Measurements from ENCODE around the gene DPF1.

DNA sequence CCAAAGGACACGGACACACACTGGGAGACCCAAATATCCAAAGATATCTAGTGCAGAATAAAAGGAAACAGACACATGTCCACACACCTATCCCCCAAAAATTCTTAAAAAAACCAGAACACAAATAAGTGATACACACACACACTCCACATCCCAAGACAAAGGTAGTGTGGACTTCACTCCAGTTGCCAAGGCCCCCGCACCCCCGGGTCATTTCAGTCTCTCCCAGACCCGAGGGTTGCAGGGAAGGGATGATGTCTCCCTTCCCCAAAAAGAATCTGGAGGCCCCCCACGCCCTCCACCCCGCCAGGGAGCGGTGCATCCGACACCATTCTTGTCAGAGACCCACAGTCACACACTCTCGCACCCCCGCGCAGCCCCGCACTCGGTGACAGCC lies 407 bp downstream of the DPF1 start:
- TF ChIP-seq CTCF (optimal IDR thresholded peaks at IDR 0.05 in 1 of 3, IDR thresholded peaks at IDR 0.05 in 1 of 3, conservative IDR thresholded peaks at IDR 0.05 in 1 of 3; ENCODE audit: extremely low read depth in 1 of 3, insufficient read depth in 2 of 3, low read length in 3 of 3) (no peak), EZH2 (IDR thresholded peaks at IDR 0.05; ENCODE audit: low read length) (no peak)
